Renal pelvis (tissue), 4 donors: ENCODE measurements around the gene THADA. TPM values are rescaled to one million over a fixed set of nuclear protein-coding genes. Genes with fewer than 3 reads are reported as not detected.

Experiments
- DNase-seq: peaks from one replicate; pipeline ENCODE4 v3.0.0-alpha.2; 2013
- polyA plus RNA-seq, 3 donors: library from polyadenylated mRNA; unstranded; fragments of 120-200 nt; gene quantifications; one replicate each; pipeline ENCODE4 v1.2.1, GENCODE V29; 2013; ENCODE audit not compliant: insufficient read length in 3 of 3

THADA gene
- polyA plus RNA-seq, 3 donors, result 32.4 to 42.0 (median 39.2) TPM

DNA sequence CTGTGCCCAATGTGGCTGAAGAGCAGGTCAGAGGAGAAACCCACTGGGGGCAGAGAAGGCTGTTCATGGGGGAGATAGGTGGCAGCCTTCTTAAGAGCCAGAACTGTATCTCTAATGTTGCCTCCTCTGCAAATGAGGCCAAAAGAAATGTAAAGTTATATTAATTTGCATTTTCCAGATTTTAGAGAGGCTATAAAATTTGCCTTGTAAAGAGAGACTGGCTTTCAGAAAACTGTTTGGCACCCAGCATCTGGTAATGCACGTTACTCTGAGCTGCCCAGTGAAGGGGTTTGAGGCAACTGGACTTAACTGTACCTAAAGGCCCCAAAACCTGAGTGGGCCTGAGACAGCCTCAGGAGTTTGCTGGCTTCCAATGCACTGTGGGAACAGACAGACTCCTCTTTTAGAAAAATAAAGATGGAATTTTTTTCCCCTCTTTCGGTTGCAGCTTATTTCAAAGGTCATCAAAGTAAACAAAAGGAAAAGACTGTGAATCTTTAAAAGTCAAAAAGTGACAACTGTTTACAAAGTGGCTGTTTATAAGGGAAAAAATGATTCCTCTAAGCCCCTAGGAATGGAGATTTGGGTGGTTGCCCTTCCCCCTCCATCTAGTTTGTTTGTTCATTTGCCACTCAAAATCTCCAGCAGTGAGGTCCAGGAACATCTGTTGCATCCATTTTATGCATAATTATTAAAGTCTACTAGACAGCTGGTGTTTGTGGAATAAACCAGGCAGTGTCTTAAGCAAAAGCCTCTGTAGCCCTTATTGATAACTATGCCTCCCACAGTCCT is 237.2 kb downstream of the THADA start:
- no peak for DNase-seq

GRCh38 chr2:43356774-43357173 is 239.1 kb downstream of the THADA start:
- no peak for DNase-seq

- no peak for DNase-seq
Observed at GRCh38 chr2:43355399-43355798, 240.4 kb downstream of the THADA start.

DNA sequence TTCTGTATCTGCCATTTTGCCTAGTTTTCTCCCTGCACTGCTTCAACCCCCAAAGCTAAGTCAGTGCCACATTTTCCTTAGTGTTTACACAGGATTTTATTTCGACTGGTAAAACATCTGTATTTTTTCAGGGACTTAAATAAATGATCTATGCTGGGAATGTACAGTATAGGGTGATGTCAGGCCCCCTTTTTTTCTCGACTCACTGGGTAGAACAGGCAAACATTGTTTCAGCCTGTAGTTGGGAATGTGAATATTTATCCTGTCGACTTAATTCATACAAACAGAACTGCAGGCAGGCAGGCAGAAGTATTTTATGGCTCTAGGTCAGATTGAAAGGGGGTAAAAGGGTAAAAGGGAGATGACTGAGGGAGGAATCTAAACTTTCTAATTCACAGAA is 245.9 kb downstream of the THADA start:
- DNase-seq, result peak; percentile 79

GRCh38 chr2:43348908-43349661 is 246.8 kb downstream of the THADA start:
- DNase-seq, result peak; percentile 82

DNA sequence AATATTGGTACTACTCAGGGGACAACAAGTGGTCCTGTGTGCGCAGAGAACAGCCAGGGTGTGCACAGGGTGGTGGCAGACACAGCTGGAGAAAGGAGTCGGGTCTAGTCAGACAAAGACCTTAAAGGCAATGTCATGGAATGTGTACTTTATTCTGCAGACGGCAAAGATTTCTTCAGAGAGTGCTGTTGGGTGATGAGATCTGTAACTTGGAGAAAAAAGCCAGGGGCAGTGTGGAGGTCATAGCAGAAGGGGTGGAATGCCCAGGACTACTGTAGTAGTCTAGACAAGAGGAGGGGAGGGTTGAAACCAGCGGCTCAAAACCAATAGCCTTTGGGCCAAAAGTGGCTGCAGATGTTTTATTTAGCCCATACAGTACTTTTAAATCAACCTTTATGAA is 248.1 kb downstream of the THADA start:
- no peak for DNase-seq

DNA sequence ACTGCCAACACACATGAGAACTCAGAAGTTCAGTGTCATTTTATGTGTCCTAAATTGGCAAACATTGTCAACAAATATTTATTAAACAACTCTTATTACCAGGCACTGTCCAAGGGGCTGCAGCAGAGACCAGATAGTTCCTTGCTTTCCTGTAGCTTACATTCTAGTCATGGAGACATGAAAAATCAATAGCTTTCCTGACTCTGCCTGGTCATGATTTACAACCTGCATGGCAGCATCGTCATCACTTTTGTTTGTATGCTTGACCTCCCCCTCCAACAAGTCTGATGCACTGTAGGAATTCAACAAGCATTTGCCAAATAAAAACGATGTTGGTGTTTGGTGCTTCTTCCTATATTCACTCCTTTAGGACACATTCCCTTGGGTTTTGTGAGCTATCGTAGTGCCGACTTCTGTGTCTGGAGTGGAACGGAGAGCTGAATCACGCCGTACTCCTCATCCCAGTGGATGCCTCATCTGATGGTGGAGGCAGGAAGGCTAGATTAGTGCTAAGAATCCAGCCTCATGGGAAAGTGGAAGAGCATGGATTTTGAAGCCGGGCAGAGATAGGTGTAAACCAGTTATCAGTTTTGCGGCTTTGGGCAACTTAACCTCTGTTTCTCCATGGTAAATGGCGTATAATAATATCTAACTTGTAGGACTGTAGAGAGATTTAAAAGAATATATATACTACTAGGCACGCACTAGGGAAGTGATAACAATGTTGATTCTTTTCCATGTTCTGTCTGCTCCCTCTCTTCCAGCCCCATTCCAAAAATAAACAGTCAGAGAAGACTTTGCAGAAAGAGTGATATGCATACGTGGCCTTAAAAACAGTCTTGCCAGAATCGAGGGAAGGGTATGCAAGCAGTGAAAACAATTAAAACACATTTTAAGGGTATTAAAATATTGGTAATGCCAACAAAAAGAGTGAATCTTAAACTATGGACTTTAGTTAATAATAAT is 249.0 kb downstream of the THADA start:
- DNase-seq, result no peak

- DNase-seq, result no peak
Observed at GRCh38 chr2:43345872-43346271, 250.0 kb downstream of the THADA start.

DNA sequence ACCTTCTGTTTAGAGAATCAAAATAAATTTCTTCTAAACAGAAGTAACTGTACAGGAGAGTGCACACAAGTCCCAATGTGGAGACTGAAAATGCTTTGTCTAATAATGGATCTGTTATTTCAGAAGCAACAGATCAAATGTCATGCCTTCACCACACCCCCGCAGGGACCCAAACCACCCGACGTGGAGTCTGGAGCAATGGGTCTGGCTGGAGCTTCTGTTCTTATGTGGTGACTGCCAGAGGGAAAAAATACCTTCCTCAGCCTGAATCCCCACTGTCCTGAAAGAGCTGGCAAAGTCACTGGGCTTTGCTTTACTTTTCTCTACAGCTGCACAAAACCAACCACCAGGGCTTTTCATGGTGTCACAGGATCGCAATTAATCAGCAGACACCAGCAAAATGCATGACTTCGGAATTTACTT is 250.4 kb downstream of the THADA start:
- no peak for DNase-seq

- no peak for DNase-seq
Observed at GRCh38 chr2:43344868-43345373, 250.9 kb downstream of the THADA start.

GRCh38 chr2:43343573-43344304 is 252.1 kb downstream of the THADA start:
- DNase-seq, result no peak

GRCh38 chr2:43341959-43342757 is 253.7 kb downstream of the THADA start:
- no peak for DNase-seq

DNA sequence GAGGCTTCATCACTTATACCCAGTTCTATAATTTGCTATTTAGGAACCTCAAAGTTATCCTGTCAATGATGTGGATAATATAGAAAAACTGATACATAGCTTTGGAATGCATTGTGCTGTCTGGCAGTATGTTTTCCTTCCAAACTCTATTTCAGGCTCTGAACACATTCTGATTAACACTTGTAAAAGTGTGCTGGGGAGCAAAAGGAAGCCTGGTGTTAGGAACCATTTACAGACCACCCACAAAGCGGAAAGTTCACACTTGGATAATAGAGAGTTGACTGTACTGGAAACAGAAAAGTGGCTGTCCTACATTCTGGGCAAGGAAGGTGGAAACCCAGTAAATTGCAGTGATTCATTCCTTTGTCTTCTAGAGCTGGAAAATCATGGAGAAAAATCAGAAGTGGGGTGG is 254.9 kb downstream of the THADA start:
- DNase-seq, result no peak

GRCh38 chr2:43340066-43340465 is 255.8 kb downstream of the THADA start:
- DNase-seq, result no peak

- no peak for DNase-seq
Observed at GRCh38 chr2:43333656-43334144, 262.1 kb downstream of the THADA start.

DNA sequence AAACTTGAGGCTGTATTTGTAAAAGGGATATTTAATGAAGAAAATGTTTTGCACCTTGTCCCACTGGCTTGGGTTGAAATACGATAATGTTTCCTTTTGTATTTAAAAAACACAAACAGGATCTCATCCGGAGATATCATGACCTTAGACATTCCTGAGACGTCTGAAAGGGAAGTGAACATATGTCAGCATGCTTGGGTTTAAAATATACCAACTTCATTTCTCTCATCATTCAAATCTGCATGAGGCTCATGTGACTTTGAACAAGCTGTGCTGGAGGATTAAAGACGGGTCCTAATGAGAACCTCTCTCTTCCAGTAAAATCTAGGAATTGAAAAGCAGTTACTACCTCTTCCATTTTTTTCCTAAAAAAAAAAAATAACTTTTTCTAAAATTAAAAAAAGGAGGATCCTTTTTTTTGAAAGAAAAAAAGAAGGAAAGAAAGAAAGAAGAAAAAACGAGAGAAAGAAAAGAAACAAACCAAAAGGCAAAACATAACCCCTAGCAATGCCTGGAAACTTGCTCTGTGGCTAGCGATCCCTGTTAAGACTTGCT is 262.7 kb downstream of the THADA start:
- DNase-seq, result no peak

GRCh38 chr2:43332653-43333052 is 263.2 kb downstream of the THADA start:
- no peak for DNase-seq

- no peak for DNase-seq
Observed at GRCh38 chr2:43331422-43331821, 264.4 kb downstream of the THADA start.

- DNase-seq, result no peak
Observed at GRCh38 chr2:43329637-43330036, 266.2 kb downstream of the THADA start.

DNA sequence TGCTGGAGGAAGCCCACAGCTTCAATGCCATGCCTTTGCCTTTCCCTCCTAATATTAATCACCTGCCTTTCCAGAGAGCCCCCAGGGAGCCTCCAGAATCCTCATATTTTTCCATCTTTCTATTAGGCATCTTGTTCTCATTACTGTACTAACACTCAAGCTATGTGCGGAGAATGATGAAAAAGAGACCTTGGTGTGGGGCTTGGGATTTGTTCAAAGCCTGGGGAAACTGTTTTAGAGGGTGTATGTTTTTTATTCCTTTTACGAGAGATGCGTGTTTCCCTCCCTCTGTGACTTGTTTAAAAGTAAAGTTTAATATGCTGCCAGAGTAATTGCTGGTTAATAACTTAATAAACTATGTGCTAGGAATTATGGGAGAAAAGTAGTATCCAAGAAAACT is 267.0 kb downstream of the THADA start:
- no peak for DNase-seq
